OCI-LY1 (cell line): ENCODE results near the gene SHISA3.

ENCODE experiments used
- H2AFZ ChIP-seq: fragments of 200-600 bp; sonication (generic), shearing (Covaris generic); 2 replicates; pipeline ENCODE4 v1.6.0; 2014; ENCODE audit warnings: antibody characterized with exemption, mild to moderate bottlenecking, low read length
- H3F3A ChIP-seq: fragments of 200-600 bp; sonication (generic), shearing (Covaris generic); 2 replicates; pipeline ENCODE4 v1.6.0; 2014; ENCODE audit warnings: mild to moderate bottlenecking, antibody characterized with exemption, low read length, moderate library complexity; ENCODE audit not compliant: insufficient read depth
- H3K27ac ChIP-seq: fragments of 200-600 bp; sonication (generic); 2 replicates; pipeline ENCODE4 v1.5.1; 2014; ENCODE audit warnings: low read length, mixed run types, mild to moderate bottlenecking, low read depth; ENCODE audit not compliant: poor library complexity, severe bottlenecking
- H3K27me3 ChIP-seq: fragments of 200-600 bp; sonication (generic); 2 replicates; pipeline ENCODE4 v1.6.0; 2014; ENCODE audit warnings: antibody characterized with exemption, mild to moderate bottlenecking, low read length, moderate library complexity; ENCODE audit not compliant: insufficient read depth
- H3K36me3 ChIP-seq: fragments of 200-600 bp; sonication (generic); 2 replicates; pipeline ENCODE4 v1.6.1; 2014; ENCODE audit warnings: mild to moderate bottlenecking, antibody characterized with exemption, low read length, moderate library complexity, mixed read lengths; ENCODE audit not compliant: insufficient read depth
- H3K4me1 ChIP-seq: fragments of 200-600 bp; sonication (generic); 2 replicates; pipeline ENCODE4 v1.5.1; 2014; ENCODE audit warnings: mild to moderate bottlenecking, low read length, moderate library complexity; ENCODE audit not compliant: insufficient read depth, severe bottlenecking
- H3K4me2 ChIP-seq: fragments of 200-600 bp; sonication (generic), shearing (Covaris generic); 2 replicates; pipeline ENCODE4 v1.6.1; 2014; ENCODE audit warnings: low read length
- H3K4me3 ChIP-seq: fragments of 200-600 bp; sonication (generic); 2 replicates; pipeline ENCODE4 v1.5.1; 2014; ENCODE audit warnings: low read length, low read depth, mild to moderate bottlenecking, mixed read lengths; ENCODE audit not compliant: poor library complexity, severe bottlenecking
- H3K79me2 ChIP-seq: fragments of 200-600 bp; shearing (Covaris generic); 2 replicates; pipeline ENCODE4 v1.6.1; 2016; ENCODE audit warnings: mixed run types, low read length, mixed read lengths; ENCODE audit not compliant: insufficient read depth
- H3K9ac ChIP-seq: fragments of 200-600 bp; sonication (generic), shearing (Covaris generic); 2 replicates; pipeline ENCODE4 v1.6.1; 2014; ENCODE audit warnings: mild to moderate bottlenecking, low read length, mixed read lengths
- H3K9me2 ChIP-seq: fragments of 200-600 bp; sonication (generic), shearing (Covaris generic); 2 replicates; pipeline ENCODE4 v1.6.1; 2014; ENCODE audit warnings: low read depth, mild to moderate bottlenecking, low read length, mixed read lengths
- H3K9me3 ChIP-seq: fragments of 200-600 bp; shearing (Covaris generic); 2 replicates; pipeline ENCODE4 v1.6.1; 2014; ENCODE audit warnings: low read length, mixed read lengths
- H4K20me1 ChIP-seq: fragments of 200-600 bp; sonication (generic), shearing (Covaris generic); 2 replicates; pipeline ENCODE4 v1.6.0; 2016; ENCODE audit warnings: mild to moderate bottlenecking, low read length; ENCODE audit not compliant: insufficient read depth
- CTCF ChIP-seq: fragments of 200-600 bp; sonication (generic), shearing (Covaris generic); IDR thresholded peaks from 2 replicates; pipeline ENCODE4 v1.5.1; 2017; ENCODE audit warnings: mild to moderate bottlenecking, antibody characterized with exemption, low read length, moderate library complexity, mixed read lengths
- EZH2 ChIP-seq: fragments of 200-600 bp; sonication (generic), shearing (Covaris generic); IDR thresholded peaks from 2 replicates; pipeline ENCODE4 v1.8.0; 2017; ENCODE audit warnings: borderline replicate concordance, mixed run types, mild to moderate bottlenecking, antibody characterized with exemption, low read length, moderate library complexity, mixed read lengths

The SHISA3 gene

DNA sequence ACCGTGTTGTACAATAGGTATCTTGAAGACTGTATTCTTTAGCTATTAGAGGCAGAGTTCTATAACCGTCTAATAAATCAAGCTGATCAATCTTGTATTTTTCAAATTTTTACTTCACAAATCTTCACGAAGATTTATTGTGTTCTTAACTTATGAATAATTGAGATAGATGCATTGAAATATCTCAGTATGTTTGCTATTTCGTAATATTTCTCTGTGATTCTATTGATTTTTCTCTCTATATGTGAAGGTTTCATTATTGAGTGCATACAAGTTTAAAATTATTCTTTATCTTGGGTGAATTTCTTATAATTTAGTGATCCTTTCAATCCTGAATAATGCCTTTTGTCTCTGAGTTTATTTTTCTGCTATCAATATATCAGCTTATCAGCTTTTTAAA lies 19.8 kb upstream of the SHISA3 start:
- Histone ChIP-seq H3K9me3 (no peaks in the 10 kb centered on the region), H4K20me1 (no peaks in the 10 kb centered on the region), H3K4me1 (no peaks in the 10 kb centered on the region), H3F3A (no peaks in the 10 kb centered on the region), H3K9me2 (no peaks in the 10 kb centered on the region), H3K27ac (no peak overlapping the region), H3K9ac (no peak overlapping the region), H3K4me3 (no peak overlapping the region), H3K79me2 (no peaks in the 10 kb centered on the region), H3K36me3 (no peaks in the 10 kb centered on the region; the same call in 1 of the 2 replicates), H3K27me3 (no peaks in the 10 kb centered on the region), H2AFZ (no peak overlapping the region), H3K4me2 (no peak overlapping the region)
- TF ChIP-seq EZH2 (no peak), CTCF (no peak)

DNA sequence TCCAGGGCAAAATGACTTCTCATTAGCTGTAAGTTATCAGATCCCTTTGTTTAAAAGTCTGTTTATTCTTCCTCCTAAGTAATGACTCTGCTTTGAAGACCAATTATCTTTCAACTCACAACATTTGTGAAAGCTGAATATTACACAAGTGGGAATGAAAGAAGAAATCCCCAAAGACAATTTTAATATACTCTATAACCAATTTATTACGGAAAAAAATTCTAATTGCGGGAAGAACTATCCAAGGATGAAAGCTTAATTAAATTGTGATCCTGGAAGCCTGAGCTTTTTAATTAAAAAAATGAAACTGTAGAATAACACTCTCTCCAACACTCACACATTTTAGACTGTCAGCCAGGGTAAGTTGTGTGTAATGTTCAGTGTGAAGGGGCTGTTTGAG lies 15.6 kb upstream of the SHISA3 start:
- Histone ChIP-seq H4K20me1 (no peaks in the 10 kb centered on the region), H3K9ac (no peak overlapping the region), H3K4me1 (no peaks in the 10 kb centered on the region), H3K9me2 (no peaks in the 10 kb centered on the region), H3K36me3 (no peaks in the 10 kb centered on the region), H2AFZ (no peak overlapping the region), H3K4me3 (no peak overlapping the region), H3K79me2 (no peaks in the 10 kb centered on the region), H3K9me3 (no peaks in the 10 kb centered on the region), H3K4me2 (no peak overlapping the region), H3K27ac (no peak overlapping the region), H3F3A (no peaks in the 10 kb centered on the region), H3K27me3 (no peaks in the 10 kb centered on the region)
- no peak for TF ChIP-seq EZH2
- TF ChIP-seq CTCF: no peak

DNA sequence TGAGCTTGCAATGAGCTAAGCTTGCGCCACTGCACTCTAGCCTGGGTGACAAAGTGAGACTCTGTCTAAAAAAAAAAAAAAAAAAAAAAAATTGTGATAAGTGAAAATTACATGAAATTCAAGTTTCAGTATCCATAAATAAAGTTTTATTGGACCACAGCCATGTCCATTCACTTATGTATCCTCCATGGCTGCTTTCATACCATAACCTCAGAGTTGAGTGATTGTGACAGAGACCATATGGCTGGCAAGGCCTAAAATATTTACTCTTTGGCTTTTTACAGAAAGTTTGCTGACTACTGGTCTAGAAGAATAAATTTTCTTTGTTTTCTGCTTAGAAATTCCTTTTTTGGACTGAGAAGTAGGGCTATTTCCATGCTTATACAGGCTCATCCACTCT lies 11.8 kb upstream of the SHISA3 start:
- no peak overlapping the region for H3K4me2 ChIP-seq
- no peaks in the 10 kb centered on the region for H3K79me2 ChIP-seq
- peaks cover 3% of the 10 kb centered on the region for H3K4me1 ChIP-seq
- TF ChIP-seq CTCF (no peak), EZH2 (no peak)
- no peak overlapping the region for H2AFZ ChIP-seq
- H3K36me3 ChIP-seq: no peaks in the 10 kb centered on the region
- H3K4me3 ChIP-seq: no peak overlapping the region
- H3F3A ChIP-seq: no peaks in the 10 kb centered on the region
- no peak overlapping the region for H3K9ac ChIP-seq
- H3K9me2 ChIP-seq: no peaks in the 10 kb centered on the region
- H3K9me3 ChIP-seq: no peaks in the 10 kb centered on the region
- H3K27me3 ChIP-seq: no peaks in the 10 kb centered on the region
- no peaks in the 10 kb centered on the region for H4K20me1 ChIP-seq
- no peak overlapping the region for H3K27ac ChIP-seq
